ENCODE data around the gene LHFPL6. TPM values are rescaled to one million over a fixed set of nuclear protein-coding genes. Genes with fewer than 3 reads are reported as not detected.

Gene LHFPL6
- total and polyA plus RNA-seq, 2 experiments from 2014 or later = 12.1 to 14.1 TPM

DNA sequence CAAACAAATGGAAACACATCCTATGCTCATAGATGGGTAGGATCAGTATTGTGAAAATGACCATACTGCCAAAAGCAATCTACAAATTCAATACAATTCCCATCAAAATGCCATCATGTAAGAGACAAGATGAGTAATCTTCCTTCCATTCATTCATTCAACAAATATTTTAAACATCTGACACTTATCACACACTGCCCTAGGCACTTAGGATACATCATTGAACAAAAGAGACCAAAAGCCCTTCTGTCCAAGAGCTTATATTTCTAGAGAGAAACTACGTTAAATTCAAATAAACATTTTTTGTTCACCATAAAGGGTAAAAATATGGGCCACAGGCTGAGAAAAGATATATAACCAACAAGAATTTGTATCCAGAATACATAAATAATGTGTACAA, 20.5 kb upstream of the LHFPL6 start:
- no peak for DNase-seq (ENCODE audit: low spot score)
- Histone ChIP-seq H3K79me2 (no peaks in the 10 kb centered on the region), H3K4me2 (no peak overlapping the region), H3K9me2 (replicated peaks; ENCODE audit: insufficient read depth) (no peaks in the 10 kb centered on the region), H3K4me1 (ENCODE audit: insufficient read depth) (no peaks in the 10 kb centered on the region), H2AFZ (no peak overlapping the region), H4K20me1 (ENCODE audit: insufficient read depth, poor library complexity, severe bottlenecking) (no peaks in the 10 kb centered on the region), H3K27me3 (no peaks in the 10 kb centered on the region), H3K27ac (no peak overlapping the region), H3K4me3 (no peak overlapping the region), H3K9me3 (ENCODE audit: low read depth) (no peaks in the 10 kb centered on the region), H3K36me3 (replicated peaks; ENCODE audit: insufficient read depth, low read depth) (no peaks in the 10 kb centered on the region)
- TF ChIP-seq EZH2 (IDR thresholded peaks at IDR 0.05; ENCODE audit: borderline replicate concordance) (no peak), EZH2phosphoT487 (IDR thresholded peaks at IDR 0.05; ENCODE audit: low read depth, severe bottlenecking, unreplicated experiment) (no peak)
- TF ChIP-seq, protein P1, sequence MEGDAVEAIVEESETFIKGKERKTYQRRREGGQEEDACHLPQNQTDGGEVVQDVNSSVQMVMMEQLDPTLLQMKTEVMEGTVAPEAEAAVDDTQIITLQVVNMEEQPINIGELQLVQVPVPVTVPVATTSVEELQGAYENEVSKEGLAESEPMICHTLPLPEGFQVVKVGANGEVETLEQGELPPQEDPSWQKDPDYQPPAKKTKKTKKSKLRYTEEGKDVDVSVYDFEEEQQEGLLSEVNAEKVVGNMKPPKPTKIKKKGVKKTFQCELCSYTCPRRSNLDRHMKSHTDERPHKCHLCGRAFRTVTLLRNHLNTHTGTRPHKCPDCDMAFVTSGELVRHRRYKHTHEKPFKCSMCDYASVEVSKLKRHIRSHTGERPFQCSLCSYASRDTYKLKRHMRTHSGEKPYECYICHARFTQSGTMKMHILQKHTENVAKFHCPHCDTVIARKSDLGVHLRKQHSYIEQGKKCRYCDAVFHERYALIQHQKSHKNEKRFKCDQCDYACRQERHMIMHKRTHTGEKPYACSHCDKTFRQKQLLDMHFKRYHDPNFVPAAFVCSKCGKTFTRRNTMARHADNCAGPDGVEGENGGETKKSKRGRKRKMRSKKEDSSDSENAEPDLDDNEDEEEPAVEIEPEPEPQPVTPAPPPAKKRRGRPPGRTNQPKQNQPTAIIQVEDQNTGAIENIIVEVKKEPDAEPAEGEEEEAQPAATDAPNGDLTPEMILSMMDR (IDR thresholded peaks at IDR 0.05; ENCODE audit: poor library complexity) = no peak
- WGBS (ENCODE audit: low lambda C conversion rate, missing lambda C conversion rate) = 83% methylated on average over 1 of the region's 1 CpG

DNA sequence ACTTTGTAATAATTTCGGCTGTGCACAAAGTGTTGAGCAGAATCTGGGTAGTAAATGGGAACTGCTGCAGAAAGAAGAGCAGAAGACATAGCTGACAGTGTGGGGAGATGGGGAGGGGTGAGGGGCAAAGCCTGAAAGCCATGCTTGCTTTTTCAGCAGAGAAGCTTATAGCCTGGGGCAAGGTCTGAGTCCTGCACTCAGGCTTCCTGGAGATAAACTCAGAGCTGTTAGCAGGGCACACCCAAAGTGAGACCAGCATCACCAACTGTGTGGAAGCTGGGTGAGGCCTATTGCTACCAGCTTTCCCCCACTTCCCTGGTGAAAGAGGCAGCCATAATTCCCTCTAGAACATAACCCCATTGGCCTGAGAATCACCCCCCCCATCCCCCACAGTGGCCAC, 15.6 kb upstream of the LHFPL6 start:
- H3K9me2 ChIP-seq (replicated peaks; ENCODE audit: insufficient read depth) = no peaks in the 10 kb centered on the region
- H3K4me3 ChIP-seq = no peak overlapping the region
- H4K20me1 ChIP-seq (ENCODE audit: insufficient read depth, poor library complexity, severe bottlenecking) = no peaks in the 10 kb centered on the region
- no peaks in the 10 kb centered on the region for H3K9me3 ChIP-seq (ENCODE audit: low read depth)
- no peak overlapping the region for H3K4me2 ChIP-seq
- H3K27me3 ChIP-seq = no peaks in the 10 kb centered on the region
- no peak for DNase-seq (ENCODE audit: low spot score)
- H2AFZ ChIP-seq = no peak overlapping the region
- no peak overlapping the region for H3K27ac ChIP-seq
- H3K79me2 ChIP-seq = no peaks in the 10 kb centered on the region
- no peaks in the 10 kb centered on the region for H3K4me1 ChIP-seq (ENCODE audit: insufficient read depth)
- no peaks in the 10 kb centered on the region for H3K36me3 ChIP-seq (replicated peaks; ENCODE audit: insufficient read depth, low read depth)
- WGBS (ENCODE audit: low lambda C conversion rate, missing lambda C conversion rate) = 55% methylated on average over 1 of the region's 1 CpG
- TF ChIP-seq EZH2phosphoT487 (IDR thresholded peaks at IDR 0.05; ENCODE audit: low read depth, severe bottlenecking, unreplicated experiment) = no peak
- TF ChIP-seq, protein P1 (IDR thresholded peaks at IDR 0.05; ENCODE audit: poor library complexity) = no peak

DNA sequence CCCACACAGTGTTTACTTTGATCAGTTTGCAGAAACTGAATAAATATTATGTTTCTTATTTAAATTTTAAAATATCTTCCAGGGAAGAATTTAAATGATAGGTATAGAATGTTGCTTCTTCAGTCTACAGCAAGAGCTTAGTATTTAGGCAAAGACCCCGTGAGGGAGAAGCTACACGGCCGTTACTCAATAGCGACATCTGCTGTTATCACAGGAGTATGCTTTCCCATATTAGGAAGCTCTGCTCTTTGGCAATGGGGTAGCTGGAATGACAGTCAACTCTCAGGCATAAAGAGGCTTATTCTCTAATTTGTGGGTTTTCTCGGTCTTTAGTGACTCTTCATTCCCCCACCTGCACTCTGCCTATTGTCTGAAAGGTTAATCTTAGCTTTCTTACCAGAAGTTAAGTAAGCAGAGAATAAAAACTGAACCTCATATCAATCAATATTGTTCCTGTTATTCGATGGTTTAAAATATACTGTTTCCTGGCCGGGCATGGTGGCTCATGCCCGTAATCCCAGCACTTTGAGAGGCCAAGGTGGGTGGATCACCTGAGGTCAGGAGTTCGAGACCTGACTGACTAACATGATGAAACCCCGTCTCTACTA, 13.2 kb upstream of the LHFPL6 start:
- whole genome bisulfite sequencing (ENCODE audit: low lambda C conversion rate, missing lambda C conversion rate) = 43% methylated on average over 10 of the region's 10 CpGs
- Histone ChIP-seq H3K4me2 (no peak overlapping the region), H3K4me3 (no peak overlapping the region), H3K27me3 (no peaks in the 10 kb centered on the region), H2AFZ (no peak overlapping the region), H3K4me1 (ENCODE audit: insufficient read depth) (no peaks in the 10 kb centered on the region), H3K79me2 (no peaks in the 10 kb centered on the region), H3K9me2 (replicated peaks; ENCODE audit: insufficient read depth) (no peaks in the 10 kb centered on the region), H3K9me3 (ENCODE audit: low read depth) (no peaks in the 10 kb centered on the region), H4K20me1 (ENCODE audit: insufficient read depth, poor library complexity, severe bottlenecking) (no peaks in the 10 kb centered on the region), H3K27ac (no peak overlapping the region), H3K36me3 (replicated peaks; ENCODE audit: insufficient read depth, low read depth) (no peaks in the 10 kb centered on the region)
- DNase-seq (ENCODE audit: low spot score) = peak; percentile 87
- TF ChIP-seq, protein P1 (IDR thresholded peaks at IDR 0.05; ENCODE audit: poor library complexity) = peak; percentile 86
- TF ChIP-seq EZH2 (IDR thresholded peaks at IDR 0.05; ENCODE audit: borderline replicate concordance) = no peak
- TF ChIP-seq EZH2phosphoT487 (IDR thresholded peaks at IDR 0.05; ENCODE audit: low read depth, severe bottlenecking, unreplicated experiment) = no peak

All from hepatocyte (in vitro differentiated cells).